Endothelial cell of umbilical vein (primary cell): ENCODE data around the gene WIZ. TPM values are rescaled to one million over a fixed set of nuclear protein-coding genes. Genes with fewer than 3 reads are reported as not detected.

ENCODE experiments used
- BruUV-seq: library from RNA; stranded (reverse); fragments of 400-500 nt; replicated peaks from 2 replicates; lab custom pipeline; 2021; lab: Mats Ljungman, UMichigan
- CTCF ChIA-PET: fragments of 300-600, 350-600 bp; sonication (Branson Sonifier 250); formaldehyde crosslinking; loops from one replicate; lab custom pipeline; 2021; ENCODE audit warnings: antibody characterized with exemption, inconsistent platforms; lab: Charles Lee
- POLR2A ChIA-PET: fragments of 300-600, 350-600 bp; sonication (Branson Sonifier 250); formaldehyde crosslinking; loops from one replicate; lab custom pipeline; 2021; ENCODE audit warnings: antibody characterized with exemption, inconsistent platforms; lab: Charles Lee
- DNase-seq: peaks from one replicate; pipeline ENCODE4 v3.0.0-alpha.2; 2011; ENCODE audit warnings: low read depth, low spot score
- FAIRE-seq: peaks from 2 replicates; lab custom pipeline; 2011; peaks lifted over from hg19 to GRCh38; lab: Jason Lieb, UNC
- H2AFZ ChIP-seq: 2 replicates; pipeline ENCODE4 v1.6.0; 2012; ENCODE audit warnings: low read depth, low read length, control low read depth, inconsistent platforms
- H3K27ac ChIP-seq: 2 replicates; pipeline ENCODE4 v1.5.1; 2011; ENCODE audit warnings: low read depth, mild to moderate bottlenecking, control low read depth, low read length, moderate library complexity; ENCODE audit not compliant: insufficient read depth
- H3K27me3 ChIP-seq, 2 experiments: 2 replicates each; pipeline versions ENCODE4 v1.6.0 to v1.6.1; 2011; ENCODE audit warnings: low read length in 2 of 2, mixed read lengths in 1 of 2; ENCODE audit not compliant: control insufficient read depth in 2 of 2, insufficient read depth in 2 of 2
- H3K36me3 ChIP-seq, 2 experiments: 2 replicates in 1 of 2; 3 replicates in 1 of 2; pipeline ENCODE4 v1.5.1; 2011; ENCODE audit warnings: low read length in 2 of 2, mild to moderate bottlenecking in 1 of 2, moderate library complexity in 1 of 2; ENCODE audit not compliant: control insufficient read depth in 2 of 2, insufficient read depth in 2 of 2; ENCODE audit errors: extremely low read depth in 1 of 2
- H3K4me1 ChIP-seq: 3 replicates; pipeline ENCODE4 v1.5.1; 2011; ENCODE audit warnings: mild to moderate bottlenecking, low read length; ENCODE audit not compliant: control insufficient read depth, insufficient read depth; ENCODE audit errors: extremely low read depth
- H3K4me2 ChIP-seq: 2 replicates; pipeline ENCODE4 v1.6.1; 2011; ENCODE audit warnings: low read length, control low read depth, mixed read lengths; ENCODE audit not compliant: insufficient read depth
- H3K4me3 ChIP-seq, 3 experiments: fragments of 200-600 bp in 1 of 3; sonication (generic), shearing (Covaris generic) in 1 of 3; replicated peaks in 1 of 3; 2 replicates each; pipeline ENCODE4 v1.5.1; 2011 to 2016; ENCODE audit warnings: control low read depth in 3 of 3, low read length in 3 of 3, mild to moderate bottlenecking in 2 of 3, inconsistent platforms in 1 of 3, low read depth in 1 of 3, moderate library complexity in 1 of 3; ENCODE audit not compliant: insufficient read depth in 1 of 3
- H3K79me2 ChIP-seq: 2 replicates; pipeline ENCODE4 v1.6.0; 2012; ENCODE audit warnings: low read length, inconsistent platforms; ENCODE audit not compliant: control insufficient read depth, insufficient read depth
- H3K9ac ChIP-seq: replicated peaks from 2 replicates; pipeline ENCODE3; 2011; ENCODE audit warnings: low read length, control low read depth; ENCODE audit not compliant: insufficient read depth; ENCODE audit errors: extremely low read depth
- H3K9me1 ChIP-seq: replicated peaks from 3 replicates; pipeline ENCODE4 v1.6.0; 2011; ENCODE audit warnings: mild to moderate bottlenecking, low read length; ENCODE audit not compliant: control insufficient read depth, insufficient read depth; ENCODE audit errors: extremely low read depth
- H3K9me3 ChIP-seq: replicated peaks from 2 replicates; pipeline ENCODE4 v1.5.1; 2012; ENCODE audit warnings: low read length, inconsistent platforms; ENCODE audit not compliant: control insufficient read depth, insufficient read depth
- H4K20me1 ChIP-seq: replicated peaks from 2 replicates; pipeline ENCODE3; 2011; ENCODE audit warnings: mild to moderate bottlenecking, low read length; ENCODE audit not compliant: control insufficient read depth, insufficient read depth; ENCODE audit errors: extremely low read depth
- EZH2 ChIP-seq: IDR thresholded peaks from 2 replicates; pipeline ENCODE4 v1.6.1; 2012; ENCODE audit warnings: borderline replicate concordance, low read depth, mild to moderate bottlenecking, moderate library complexity, low read length, inconsistent platforms; ENCODE audit not compliant: severe bottlenecking
- FOS ChIP-seq: IDR thresholded peaks from 2 replicates; pipeline ENCODE4 v1.6.1; 2011; ENCODE audit warnings: mild to moderate bottlenecking, low read length, moderate library complexity, borderline replicate concordance; ENCODE audit not compliant: insufficient read depth
- GATA2 ChIP-seq: IDR thresholded peaks from 2 replicates; pipeline ENCODE4 v1.7.0; 2011; ENCODE audit warnings: low read depth, mild to moderate bottlenecking, moderate library complexity, mixed read lengths, low read length; ENCODE audit not compliant: insufficient read length, insufficient read depth
- JUN ChIP-seq: IDR thresholded peaks from 2 replicates; pipeline ENCODE4 v1.6.1; 2011; ENCODE audit warnings: borderline replicate concordance, low read depth; ENCODE audit not compliant: insufficient read length, insufficient read depth
- MYC ChIP-seq: IDR thresholded peaks from one replicate; pipeline ENCODE4 v1.6.1; 2011; ENCODE audit warnings: mild to moderate bottlenecking, low read depth, low read length
- POLR2A ChIP-seq: IDR thresholded peaks from 2 replicates; pipeline ENCODE4 v1.6.1; 2012; ENCODE audit warnings: low read depth, mild to moderate bottlenecking, control low read depth, low read length
- POLR2AphosphoS5 ChIP-seq: IDR thresholded peaks from 2 replicates; pipeline ENCODE4 v1.6.1; 2012; ENCODE audit warnings: low read depth, mild to moderate bottlenecking, control low read depth, low read length, moderate library complexity; ENCODE audit not compliant: insufficient read depth
- dilution Hi-C: fragments of 300-500 bp; cut with MboI; formaldehyde crosslinking; loops from one replicate; pipeline ENCODE4 v1.15.0; 2019; ENCODE audit warnings: low sequenced_read_pairs; ENCODE audit not compliant: extremely low pct_ligation_motif_present
- intact Hi-C: fragments of 100-400 bp; cut with micrococcal nuclease; formaldehyde crosslinking; loops from one replicate; pipeline ENCODE4 v1.10.0; 2022
- polyA plus RNA-seq, 4 experiments: library from polyadenylated mRNA; depleted of rRNA in 3 of 4; stranded (reverse) in 3 of 4; unstranded in 1 of 4; fragments of >200 nt; gene quantifications; 2 replicates each; pipeline versions ENCODE4 v1.2.1 to v1.2.3, GENCODE V29; 2011 to 2012; ENCODE audit warnings: missing spikeins in 1 of 4
- total RNA-seq: library from RNA; stranded (reverse); gene quantifications from 2 replicates; pipeline ENCODE4 v1.2.3, GENCODE V29; 2021
- TF ChIP-seq, protein P1 (sequence below): IDR thresholded peaks from 2 replicates; pipeline ENCODE4 v1.6.1; 2011; ENCODE audit not compliant: insufficient read depth, insufficient read length
- TF ChIP-seq, protein P2 (sequence below), 2 donors: IDR thresholded peaks; 1 replicate in 1 of 2; 2 replicates in 1 of 2; pipeline ENCODE4 v1.5.1; 2011; ENCODE audit warnings: low read length in 2 of 2, mild to moderate bottlenecking in 2 of 2, moderate library complexity in 2 of 2, control low read depth in 1 of 2, inconsistent platforms in 1 of 2, low read depth in 1 of 2; ENCODE audit not compliant: insufficient read depth in 1 of 2; ENCODE audit errors: extremely low read depth in 1 of 2

The WIZ gene
- total and polyA plus RNA-seq, 2 donors (not counting 3 experiments of a cell fraction or from before 2014, with no cell fraction given) = 21.0 to 47.2 TPM

DNA sequence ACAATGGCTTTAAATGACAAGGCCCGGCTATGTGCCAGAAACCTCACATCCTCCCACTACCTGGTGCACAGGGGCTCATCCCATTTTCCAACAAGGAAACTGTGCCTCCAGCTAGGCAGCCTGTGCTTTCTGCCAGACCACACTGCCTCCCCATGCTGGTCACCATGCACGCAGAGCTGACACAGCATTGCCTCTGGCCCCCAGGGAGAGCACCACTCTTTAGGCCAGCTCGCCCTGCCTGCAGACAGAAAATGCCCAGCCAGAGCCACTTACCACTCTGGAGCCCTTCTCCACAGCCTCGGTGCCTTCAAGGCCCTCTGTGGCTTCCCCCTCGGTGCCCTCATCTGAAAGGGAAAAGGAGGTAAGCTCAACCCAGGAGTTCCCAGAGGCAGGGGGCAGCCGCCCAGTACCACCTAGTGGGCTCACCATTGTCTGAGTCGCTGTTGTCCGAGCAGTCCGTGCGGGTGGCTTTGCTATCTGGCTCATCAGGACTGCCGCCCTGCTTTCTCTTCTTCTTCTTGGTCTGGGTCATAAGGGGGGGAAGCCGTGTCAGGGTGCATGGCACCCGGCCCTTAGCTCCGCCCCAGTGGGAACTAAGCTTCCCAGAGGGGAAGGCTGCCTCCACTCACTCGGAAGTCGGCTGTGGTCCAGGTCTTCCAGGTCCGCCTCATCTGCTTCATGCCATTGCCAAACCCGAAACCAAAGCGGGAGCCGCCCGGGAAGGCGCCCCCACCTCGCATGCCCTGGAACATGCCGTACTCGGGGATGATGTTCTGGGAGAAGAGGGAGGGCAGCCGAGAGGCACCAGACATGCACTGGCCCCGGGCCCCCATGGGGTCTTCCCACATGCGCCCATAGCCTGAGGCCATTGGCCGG lies 49.0 kb downstream of the WIZ start:
- POLR2A ChIA-PET = no interaction called here
- BruUV-seq = no TSS peak
- no peak for FAIRE-seq

More for the DNA sequence above, 49.0 kb downstream of the WIZ start:
- no peak overlapping the region for H3K9ac ChIP-seq
- no peaks in the 10 kb centered on the region for H3K4me1 ChIP-seq
- H3K27me3 ChIP-seq = no peaks in the 10 kb centered on the region
- H3K4me2 ChIP-seq = no peak overlapping the region
- no peak for DNase-seq
- H3K79me2 ChIP-seq = peaks cover 37% of the 10 kb centered on the region
- H3K4me3 ChIP-seq = no peak overlapping the region
- TF ChIP-seq MYC (no peak), POLR2A (no peak), JUN (no peak), FOS (no peak), POLR2AphosphoS5 (no peak), EZH2 (no peak), GATA2 (no peak)
- TF ChIP-seq, protein P1, sequence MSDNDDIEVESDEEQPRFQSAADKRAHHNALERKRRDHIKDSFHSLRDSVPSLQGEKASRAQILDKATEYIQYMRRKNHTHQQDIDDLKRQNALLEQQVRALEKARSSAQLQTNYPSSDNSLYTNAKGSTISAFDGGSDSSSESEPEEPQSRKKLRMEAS = no peak
- TF ChIP-seq, protein P2, sequence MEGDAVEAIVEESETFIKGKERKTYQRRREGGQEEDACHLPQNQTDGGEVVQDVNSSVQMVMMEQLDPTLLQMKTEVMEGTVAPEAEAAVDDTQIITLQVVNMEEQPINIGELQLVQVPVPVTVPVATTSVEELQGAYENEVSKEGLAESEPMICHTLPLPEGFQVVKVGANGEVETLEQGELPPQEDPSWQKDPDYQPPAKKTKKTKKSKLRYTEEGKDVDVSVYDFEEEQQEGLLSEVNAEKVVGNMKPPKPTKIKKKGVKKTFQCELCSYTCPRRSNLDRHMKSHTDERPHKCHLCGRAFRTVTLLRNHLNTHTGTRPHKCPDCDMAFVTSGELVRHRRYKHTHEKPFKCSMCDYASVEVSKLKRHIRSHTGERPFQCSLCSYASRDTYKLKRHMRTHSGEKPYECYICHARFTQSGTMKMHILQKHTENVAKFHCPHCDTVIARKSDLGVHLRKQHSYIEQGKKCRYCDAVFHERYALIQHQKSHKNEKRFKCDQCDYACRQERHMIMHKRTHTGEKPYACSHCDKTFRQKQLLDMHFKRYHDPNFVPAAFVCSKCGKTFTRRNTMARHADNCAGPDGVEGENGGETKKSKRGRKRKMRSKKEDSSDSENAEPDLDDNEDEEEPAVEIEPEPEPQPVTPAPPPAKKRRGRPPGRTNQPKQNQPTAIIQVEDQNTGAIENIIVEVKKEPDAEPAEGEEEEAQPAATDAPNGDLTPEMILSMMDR (IDR thresholded peaks at IDR 0.05; ENCODE audit: extremely low read depth in 1 of 2, insufficient read depth in 1 of 2, low read depth in 1 of 2, low read length in 2 of 2) = no peak
- H3K9me3 ChIP-seq = no peaks in the 10 kb centered on the region
- intact Hi-C loops = no loop called here
- CTCF ChIA-PET = interaction anchor here (1.2 kb wide), 1 partner anchor 21 kb away, joined by 3 read pairs; the partner anchor contains the start of gene AKAP8
- H3K9me1 ChIP-seq = no peaks in the 10 kb centered on the region
- dilution Hi-C loops = no loop called here
- peaks cover 3% of the 10 kb centered on the region for H4K20me1 ChIP-seq
- no peak overlapping the region for H2AFZ ChIP-seq
- H3K27ac ChIP-seq = no peak overlapping the region
- peaks cover 14 to 69% of the 10 kb centered on the region in 2 experiments for H3K36me3 ChIP-seq
